GM21825 (cell line): ENCODE results near the gene COX6B2.

Experiments used
- ATAC-seq: cut with Tn5 transposase; IDR thresholded peaks from one replicate; pipeline ENCODE4 v1.9.1; 2021; ENCODE audit warnings: mild to moderate bottlenecking, moderate library complexity; ENCODE audit not compliant: unreplicated experiment

COX6B2 gene

GRCh38 chr19:55383279-55384130 lies 29.0 kb upstream of the COX6B2 start:
- no peak for ATAC-seq

DNA sequence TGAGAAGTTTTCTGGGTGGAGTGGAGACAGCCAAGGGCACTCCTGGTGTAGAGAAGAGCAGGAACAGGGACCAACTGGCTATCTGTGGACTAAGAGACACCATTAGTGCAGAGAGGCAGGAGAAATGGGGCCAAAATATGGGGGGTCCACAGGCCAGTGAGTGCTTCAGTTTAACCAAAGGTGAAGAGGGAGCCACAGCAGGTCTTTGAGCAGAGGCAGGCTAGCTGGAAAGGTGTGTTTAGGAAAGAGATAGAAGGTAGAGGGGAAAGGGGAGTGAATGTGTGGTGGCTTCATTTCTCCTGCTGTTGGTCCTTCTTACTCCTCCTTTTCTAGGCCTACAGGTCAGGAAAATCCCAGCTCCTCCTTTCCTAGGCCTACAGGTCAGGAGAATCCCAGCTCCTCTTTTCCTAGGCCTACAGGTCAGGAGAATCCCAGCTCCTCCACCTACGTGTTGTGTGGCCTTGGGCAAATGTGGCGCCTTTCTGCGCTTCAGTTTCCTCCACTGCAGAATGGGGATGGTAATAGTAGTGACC lies 28.1 kb upstream of the COX6B2 start:
- no peak for ATAC-seq

DNA sequence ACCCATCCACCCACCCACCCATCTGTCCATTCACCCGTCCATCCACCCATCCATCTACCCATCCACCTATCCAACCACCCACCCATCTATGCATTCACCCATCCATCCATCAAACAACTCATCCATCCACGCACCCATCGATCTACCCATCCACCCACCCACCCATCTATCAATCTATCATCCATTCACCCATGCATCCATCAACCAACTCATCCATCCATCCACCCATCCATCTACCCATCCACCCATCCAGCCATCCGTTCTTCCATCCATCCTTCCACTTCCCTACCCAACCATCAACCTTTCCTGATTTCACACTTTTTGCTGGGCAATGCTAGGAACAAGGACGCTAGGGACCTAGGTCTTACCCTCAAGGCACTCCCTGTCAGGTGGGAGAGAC lies 27.5 kb upstream of the COX6B2 start:
- ATAC-seq, result no peak

- no peak for ATAC-seq
These were observed 24.7 kb upstream of the COX6B2 start for GRCh38 chr19:55379174-55379573.

GRCh38 chr19:55377356-55378131 lies 23.0 kb upstream of the COX6B2 start:
- no peak for ATAC-seq

DNA sequence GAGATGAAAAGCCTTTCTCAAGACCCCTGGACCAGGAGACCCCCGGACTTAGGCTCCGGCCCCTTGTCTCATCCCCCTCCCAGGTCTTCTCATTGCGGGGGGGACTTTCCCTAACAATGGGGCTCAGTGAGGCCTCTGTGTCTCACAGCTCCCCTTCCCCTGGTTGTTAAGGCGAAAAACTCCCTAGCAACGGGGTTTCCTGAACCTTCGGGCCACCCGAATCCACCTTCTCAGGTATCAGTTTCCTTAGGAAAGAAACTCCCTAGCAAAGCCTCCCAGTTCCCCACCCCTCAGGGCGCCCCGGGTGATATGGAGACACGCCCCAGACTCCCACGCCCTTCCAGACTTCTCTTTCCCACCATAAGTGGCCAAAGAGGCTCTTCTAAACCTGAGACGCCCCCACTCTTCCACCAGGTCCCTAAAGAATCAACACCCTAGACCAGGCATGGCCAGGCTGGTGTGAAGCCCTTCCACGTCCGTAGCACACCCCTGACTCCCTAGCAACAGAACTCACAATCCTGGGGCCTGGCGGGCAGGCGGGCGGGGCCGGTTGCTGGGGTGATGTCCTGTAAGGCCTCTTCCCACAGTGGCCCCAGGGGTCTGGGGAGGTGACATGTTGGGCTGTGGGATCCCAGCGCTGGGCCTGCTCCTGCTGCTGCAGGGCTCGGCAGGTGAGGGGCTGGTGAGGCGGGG lies 21.9 kb upstream of the COX6B2 start, which contains the start of gene TMEM190:
TSS of gene TMEM190 (plus strand) at position 586 of the 693 bp plus-strand sequence. CDS start at position 614, 28 bp downstream.
- ATAC-seq, result no peak

DNA sequence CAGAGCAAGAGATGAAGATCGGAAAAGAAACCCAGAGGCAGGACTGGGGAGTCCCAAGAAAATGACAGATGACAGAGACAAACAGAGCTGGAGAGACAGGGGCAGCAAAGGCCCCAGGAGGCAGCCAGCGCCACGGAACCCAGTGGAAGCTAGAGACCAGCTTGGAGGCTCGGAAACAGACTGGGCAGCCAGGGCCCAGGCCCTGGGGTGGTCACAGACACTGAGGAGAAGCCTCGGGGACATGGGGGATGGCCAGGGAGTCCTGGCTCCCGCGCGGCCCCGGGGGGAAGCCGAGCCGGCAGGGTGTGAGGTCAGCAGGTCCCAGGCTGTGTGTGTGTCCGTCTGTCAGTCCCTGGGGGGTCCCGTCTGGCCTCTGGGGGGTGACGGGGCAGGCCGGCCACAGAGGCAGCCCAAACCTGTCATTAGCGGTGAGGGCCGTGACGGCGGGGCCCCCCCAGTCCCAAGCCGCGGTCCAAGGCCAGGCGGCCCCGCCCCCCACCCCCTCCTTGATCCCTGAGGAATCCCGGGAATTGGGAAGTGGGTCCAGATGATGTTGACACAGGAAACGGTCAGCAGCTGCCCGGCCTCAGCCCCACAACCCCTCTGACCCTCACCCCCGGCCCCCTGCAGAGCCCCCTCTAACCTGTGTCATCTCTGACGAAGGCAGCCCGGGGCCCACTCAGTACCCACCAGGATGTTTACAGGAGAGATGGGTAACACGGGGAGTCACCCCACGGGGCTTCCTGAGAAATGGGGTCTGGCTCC lies 19.7 kb upstream of the COX6B2 start:
- ATAC-seq, result no peak

- ATAC-seq, result no peak
These were observed 18.9 kb upstream of the COX6B2 start for GRCh38 chr19:55373306-55373992.

- no peak for ATAC-seq
These were observed 18.0 kb upstream of the COX6B2 start for GRCh38 chr19:55372316-55373081.

DNA sequence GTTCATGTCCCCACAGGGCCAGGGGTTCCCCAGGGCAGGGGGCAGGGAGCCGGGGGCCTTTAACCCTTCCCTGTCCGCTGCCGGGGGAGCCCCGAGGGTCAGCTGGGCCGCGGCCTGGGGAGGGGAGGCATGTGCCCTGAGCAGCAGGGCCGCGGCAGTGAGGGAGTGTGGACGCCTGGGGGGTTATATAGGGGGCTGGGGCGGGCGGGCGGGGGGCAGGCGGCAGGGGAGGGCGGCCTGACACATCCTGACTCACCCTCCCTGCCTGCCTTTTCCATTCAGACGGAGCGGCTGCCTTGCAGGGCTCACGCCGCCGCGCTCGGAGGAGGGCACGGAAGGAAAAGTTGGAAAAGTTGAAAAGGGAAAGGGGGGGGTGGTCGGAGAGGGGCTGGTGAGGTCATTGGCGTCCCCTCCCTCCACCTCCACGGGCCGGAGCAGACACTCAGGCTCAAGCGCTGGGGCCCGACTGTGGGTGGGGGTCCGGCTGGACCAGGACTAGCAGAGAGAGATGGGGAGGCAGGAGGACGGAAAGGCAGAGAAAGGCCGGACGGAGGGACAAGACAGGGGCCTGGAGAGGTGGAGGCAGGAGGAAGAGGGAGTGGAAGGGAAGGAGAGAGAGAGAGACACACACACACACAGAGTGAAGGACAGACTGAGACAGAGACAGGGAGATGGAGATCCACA lies 15.9 kb upstream of the COX6B2 start, which contains the start of gene IL11:
TSS of gene IL11 (minus strand) at position 159 of the 684 bp plus-strand sequence. CDS start at position 6, 153 bp downstream.
- ATAC-seq, result no peak

DNA sequence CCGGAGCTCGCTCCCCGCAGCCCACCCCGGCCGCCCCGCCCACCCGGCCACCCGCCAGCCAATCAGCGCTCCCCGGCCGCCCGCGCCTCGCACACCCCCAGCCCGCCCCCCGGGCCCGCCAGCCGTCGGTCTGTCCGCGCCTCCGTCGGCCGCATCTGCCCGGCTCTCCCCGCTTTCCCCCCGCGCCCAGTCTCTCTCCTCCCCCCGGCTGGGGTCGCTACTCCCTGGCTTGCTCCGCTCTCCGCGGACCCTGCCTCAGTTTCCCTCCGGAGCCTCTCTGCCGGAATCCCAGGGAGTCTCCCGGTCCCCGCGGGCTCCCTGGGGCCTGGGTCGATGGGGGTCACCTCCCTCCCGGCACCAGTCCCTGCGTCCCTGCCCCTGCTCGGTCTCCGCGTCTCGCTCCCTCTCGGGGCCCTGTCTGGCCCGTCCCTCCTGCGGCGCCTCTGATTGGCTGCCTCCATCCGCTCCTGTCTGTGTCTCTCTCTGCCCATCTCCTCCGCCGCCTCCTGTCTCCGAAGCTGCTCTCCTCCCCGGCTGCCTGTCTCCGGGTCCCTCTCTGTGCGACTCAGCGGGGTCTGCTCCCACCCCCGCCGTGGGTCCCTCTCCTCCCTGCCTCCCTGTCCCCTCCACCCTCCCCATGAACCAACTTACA lies 15.3 kb upstream of the COX6B2 start:
- no peak for ATAC-seq

DNA sequence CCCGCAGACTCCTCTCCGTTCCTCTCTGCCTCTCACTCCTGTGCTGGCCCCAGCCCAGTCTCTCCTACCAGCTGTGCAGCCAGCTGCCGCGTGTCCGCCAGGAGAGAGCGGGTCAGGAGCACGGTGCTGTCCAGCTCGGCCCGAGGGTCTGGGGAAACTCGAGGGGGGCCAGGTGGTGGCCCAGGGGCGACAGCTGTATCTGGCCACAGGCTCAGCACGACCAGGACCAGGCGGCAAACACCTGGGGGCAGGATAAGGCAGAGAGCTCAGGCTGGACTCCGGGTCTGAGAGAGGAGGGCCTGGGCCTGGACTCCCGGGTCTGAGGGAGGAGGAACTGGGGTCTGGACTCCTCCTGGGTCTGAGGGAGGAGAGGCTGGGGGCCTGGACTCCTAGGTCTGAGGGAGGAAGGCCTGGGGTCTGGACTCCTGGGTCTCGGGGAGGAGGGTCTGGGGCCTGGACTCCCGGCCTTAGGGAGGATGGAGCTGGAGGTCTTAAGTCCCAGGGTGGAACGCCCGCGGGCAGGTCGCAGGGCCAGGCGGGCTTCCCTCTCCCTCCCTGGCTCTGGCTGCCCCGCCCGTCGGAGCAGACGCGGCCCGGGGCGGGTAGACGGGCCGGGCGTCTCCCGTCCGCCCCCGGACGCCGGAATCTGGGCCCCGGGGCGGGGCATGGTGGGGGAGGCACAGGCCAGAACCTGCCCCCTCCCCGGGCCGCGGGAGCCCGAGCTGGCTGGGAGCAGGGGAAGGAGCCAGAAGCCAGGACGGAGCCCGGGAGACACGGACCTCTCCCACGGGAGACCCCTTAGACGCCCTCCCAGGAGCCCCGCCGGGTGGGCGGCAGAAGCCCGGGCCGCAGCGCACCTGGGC lies 14.4 kb upstream of the COX6B2 start:
- ATAC-seq, result no peak

- ATAC-seq, result no peak
These were observed 13.6 kb upstream of the COX6B2 start for GRCh38 chr19:55368106-55368505.

DNA sequence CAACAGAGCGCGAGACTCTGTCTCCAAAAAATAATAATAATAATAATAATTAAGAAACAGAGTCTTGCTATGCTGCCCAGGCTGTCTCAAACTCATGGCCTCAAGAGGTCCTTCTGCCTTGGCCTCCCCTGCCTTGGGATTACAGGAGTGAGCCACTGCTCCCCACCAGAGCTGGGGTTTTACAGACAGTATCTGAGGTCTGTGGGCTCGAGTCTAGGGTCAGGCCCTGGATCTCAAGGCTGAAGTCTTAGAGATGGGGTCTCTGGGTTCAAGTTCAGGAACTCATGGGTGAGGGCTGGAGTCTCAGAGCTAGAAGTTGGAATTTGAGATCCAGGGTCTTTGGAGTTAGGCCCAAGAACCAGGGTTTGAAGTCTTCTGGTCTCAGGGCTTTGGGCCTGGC lies 12.3 kb upstream of the COX6B2 start:
- ATAC-seq, result no peak

- no peak for ATAC-seq
These were observed 11.4 kb upstream of the COX6B2 start for GRCh38 chr19:55365964-55366363.

DNA sequence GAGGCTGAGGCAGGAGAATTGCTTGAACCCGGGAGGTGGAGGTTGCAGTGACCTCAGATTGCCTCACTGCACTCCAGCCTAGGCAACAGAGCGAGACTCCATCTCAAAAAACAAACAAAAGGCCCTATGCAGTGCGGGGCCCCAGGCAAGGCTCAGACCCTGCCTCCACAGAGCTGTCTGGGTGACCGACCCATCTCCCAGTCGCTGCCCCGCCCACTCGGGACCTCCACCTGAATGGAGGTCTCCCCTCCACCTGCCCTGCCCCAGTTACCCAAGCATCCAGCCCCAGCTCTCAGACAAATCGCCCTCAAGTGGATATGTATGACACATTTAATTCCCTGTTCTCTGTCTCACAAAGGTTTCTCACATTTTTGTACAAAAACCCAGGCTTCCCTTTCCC lies 10.7 kb upstream of the COX6B2 start:
- no peak for ATAC-seq
